ENCODE results near the gene TSC22D3.
"Not testable (repeated sequence)": the region's sequence is repeated elsewhere in the genome, so short reads cannot be mapped to it uniquely, and the experiment has no call there.

TSC22D3 gene

DNA sequence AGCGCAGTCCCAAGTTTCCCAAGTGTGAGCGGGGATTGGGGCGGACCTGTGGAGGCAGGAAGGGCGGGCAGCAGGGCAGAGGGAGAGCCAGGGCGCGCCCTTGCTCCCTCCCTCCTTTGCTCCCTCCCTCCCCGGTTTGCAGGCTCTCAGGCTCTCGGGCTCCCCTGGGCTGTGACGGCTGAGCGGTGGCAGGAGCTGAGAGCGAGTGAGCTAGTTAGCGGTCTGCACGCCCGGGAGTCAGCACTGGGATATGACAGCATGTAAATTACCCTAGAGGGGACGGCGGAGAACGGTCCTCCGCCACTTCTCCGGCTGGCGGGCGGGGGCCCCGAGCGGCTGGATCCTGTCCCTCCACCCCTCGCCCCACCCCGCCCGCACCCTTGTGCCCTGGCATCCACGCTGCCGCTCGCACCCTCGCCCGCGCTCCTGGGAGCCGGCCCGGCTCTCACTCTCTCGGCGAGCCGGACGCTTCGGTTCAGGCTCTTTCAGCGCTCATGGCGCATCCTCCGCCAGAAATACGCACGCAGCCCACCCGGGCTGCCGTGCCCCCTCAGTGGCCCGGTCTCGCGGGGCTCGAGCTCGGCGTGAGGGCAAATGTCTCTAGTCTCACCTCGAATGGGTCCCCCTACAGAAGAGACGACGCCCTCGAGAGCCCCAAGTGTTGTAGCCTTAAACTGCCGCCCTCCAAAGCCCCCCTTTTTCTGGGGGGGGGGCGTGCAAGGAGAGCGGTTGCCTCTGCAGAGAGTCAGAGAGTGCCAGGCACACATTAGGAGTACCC lies at the start of gene TSC22D3:
TSC22D3 (minus strand) TSS at position 54 of the 778 bp plus-strand sequence. CDS start 368 bp downstream, outside the sequence.
- peak; percentile 59 for DNase-seq

GRCh38 chrX:107823456-107823855 lies 47.9 kb upstream of the TSC22D3 start:
- DNase-seq, result no peak

DNA sequence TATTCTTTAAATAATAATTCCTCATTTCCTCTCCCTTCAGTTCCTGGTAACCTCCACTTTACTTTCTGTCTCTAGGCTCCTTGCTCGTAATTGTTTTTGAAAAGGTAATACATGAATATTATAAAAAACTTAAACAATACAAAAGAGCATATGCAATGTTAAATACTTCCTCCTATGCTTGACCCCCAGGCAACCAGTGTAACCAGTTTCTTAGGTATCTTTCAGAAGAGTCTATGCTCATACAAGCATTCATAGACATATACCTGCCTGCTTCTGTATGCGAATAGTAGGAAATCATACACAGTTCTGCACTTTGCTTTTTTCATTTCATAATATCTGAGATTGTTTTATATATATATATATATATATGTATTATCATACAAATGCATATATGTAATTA lies 47.5 kb upstream of the TSC22D3 start:
- no peak for DNase-seq

- DNase-seq, result no peak
Observed at GRCh38 chrX:107818900-107819521, 43.4 kb upstream of the TSC22D3 start.

GRCh38 chrX:107810053-107810452 lies 34.5 kb upstream of the TSC22D3 start:
- DNase-seq, result not testable (repeated sequence)

GRCh38 chrX:107805179-107805578 lies 29.6 kb upstream of the TSC22D3 start:
- DNase-seq, result no peak

- DNase-seq, result no peak
Observed at GRCh38 chrX:107804427-107804826, 28.8 kb upstream of the TSC22D3 start.

DNA sequence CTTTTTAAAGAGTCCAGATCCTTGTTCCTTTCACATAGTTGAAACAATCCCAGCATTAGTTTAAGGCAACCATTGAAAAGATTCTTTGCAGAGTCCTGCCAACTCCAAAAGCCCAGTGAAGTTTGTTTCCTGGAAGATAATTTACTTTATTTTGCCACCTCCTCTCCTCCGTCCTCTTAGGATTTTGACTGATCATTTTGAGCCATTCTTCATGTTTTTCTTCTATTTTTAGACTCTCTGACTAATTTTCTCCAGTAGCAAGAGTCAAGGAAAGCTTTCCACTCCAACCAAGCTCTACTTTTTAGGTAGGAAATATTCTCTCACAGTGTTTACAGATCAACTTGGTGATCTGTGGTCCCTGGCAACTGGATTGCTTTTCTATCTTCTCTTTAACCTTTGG lies 12.2 kb upstream of the TSC22D3 start:
- DNase-seq, result no peak

DNA sequence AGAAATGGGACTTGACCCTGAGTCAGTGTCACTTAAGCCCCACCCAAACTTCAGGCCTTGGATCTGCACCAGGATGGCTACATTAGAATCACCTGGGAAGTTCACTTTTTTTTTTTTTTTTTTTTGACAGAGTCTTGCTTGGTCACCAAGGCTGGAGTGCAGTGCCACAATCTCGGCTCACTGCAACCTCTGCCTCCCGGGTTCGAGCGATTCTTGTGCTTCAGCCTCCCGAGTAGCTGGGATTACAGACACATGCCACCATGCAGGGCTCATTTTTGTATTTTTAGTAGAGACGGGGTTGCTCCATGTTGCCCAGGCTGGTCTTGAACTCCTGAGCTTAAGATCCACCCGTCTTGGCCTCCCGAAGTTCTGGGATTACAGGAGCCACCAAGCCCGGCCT lies 4.9 kb upstream of the TSC22D3 start:
- no peak for DNase-seq

GRCh38 chrX:107777536-107777832 lies 1.9 kb upstream of the TSC22D3 start, which contains the start of gene NCBP2L:
NCBP2L (plus strand) TSS chrX:107777733; CDS start chrX:107794221, 16,488 bp downstream.
- no peak for DNase-seq

- peak; percentile 77 for DNase-seq
Observed at GRCh38 chrX:107776649-107777535, 1.3 kb upstream of the TSC22D3 start.

DNA sequence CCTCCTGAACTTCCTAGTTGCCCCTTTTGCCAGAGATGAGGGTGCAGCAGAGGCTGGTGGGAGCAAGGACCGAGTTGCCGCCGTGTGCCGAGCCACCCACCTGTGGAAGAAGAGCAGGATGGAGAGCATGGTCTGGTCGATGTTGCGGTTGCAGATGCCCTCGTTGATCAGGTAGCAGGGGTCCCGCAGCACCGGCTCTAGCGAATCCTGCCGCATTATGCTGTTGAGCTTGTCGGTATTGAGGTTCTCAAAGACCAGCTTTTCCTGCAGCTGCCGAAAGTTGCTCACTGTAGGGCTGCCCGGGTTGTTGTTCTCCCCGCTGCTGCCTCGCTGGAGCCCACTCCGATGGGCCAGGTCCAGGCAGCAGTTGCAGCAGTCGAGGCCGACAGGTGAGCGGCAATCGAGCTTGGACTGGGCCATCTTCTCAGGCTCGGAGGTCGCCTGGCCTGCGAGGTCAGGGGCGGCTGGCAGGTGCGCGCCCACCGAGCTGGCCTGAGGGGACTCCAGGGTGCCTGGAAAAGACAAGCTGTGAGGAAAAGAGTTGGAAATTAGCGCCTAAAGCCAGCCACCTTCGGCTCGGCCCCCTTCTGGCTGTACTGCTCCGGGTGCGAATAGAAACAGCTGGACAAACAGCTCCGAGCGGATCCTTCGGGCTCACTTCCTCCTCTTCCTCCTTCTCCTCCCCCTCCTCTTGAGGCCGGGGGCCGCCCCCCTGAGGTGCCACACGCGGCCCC lies 420 bp downstream of the TSC22D3 start:
- DNase-seq, result peak; percentile 1

- no peak for DNase-seq
Observed at GRCh38 chrX:107773906-107774435, 1.6 kb downstream of the TSC22D3 start.

GRCh38 chrX:107773206-107773605 lies 2.4 kb downstream of the TSC22D3 start:
- DNase-seq, result no peak

GRCh38 chrX:107769581-107770317 lies 5.8 kb downstream of the TSC22D3 start:
- DNase-seq, result no peak

DNA sequence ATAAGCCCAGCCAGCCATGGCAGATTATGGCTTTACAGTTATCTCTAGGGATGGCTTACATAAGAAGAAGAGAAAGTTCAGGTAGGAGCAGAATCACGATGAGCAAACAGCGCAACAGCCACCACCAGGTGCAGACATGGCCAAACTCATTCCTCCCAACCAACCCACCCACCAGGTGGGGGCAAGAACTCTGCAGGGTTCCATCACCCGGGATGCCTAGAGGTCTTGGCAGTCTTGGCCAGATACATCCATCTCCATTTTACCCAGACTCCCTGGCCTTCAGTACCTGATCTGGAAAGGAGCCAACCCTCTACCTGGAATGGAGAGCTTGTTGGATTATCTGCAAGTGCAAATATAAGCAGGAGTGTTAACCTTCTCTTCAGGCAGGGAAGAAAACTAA lies 7.5 kb downstream of the TSC22D3 start:
- DNase-seq, result no peak

GRCh38 chrX:107766470-107767150 lies 9.0 kb downstream of the TSC22D3 start:
- no peak for DNase-seq

DNA sequence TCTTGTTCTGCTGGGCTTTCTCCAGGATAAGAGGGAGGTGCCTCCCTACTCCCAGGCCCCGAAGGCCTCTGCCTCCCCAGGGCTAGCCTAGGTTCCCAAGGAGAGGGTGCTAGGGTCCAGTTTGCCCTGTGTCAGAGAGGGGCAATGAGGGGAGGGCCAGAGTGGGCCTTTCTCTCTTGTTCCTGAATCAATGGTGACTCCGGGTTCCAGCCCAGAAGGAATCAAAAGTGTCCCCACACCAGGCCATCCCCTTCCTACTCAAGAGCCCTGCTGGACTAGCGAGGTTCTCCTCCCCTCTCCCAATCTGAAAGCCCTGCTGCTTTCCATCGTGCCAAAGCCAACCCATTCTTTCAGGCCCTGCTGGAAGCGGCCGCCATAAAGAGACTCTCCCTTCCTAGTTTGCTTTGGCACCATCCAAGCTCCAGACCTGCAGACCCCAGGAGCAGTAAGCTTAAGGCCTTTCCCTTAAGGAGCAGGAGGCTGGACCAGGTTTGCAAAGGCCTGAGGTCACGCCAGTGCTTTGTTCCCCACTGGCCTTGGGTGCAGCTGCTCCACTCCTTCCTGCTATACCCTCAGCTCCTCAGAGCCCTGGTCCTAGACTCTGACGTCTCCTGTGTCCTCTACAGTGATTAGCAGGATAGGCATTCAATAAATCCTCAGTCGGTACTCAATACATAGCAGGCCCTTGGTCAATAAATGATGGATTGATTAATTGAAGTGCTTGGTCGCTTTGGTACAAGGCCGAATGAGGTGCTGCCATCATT lies 10.6 kb downstream of the TSC22D3 start:
- no peak for DNase-seq

- DNase-seq, result no peak
Observed at GRCh38 chrX:107763647-107764046, 11.9 kb downstream of the TSC22D3 start.

- DNase-seq, result no peak
Observed at GRCh38 chrX:107760304-107761077, 15.1 kb downstream of the TSC22D3 start.
